HepG2 (cell line): Measurements from ENCODE around the gene NUCB1. TPM values are rescaled to one million over a fixed set of nuclear protein-coding genes. Genes with fewer than 3 reads are reported as not detected.

Experiments used
- CEBPG ChIP-seq: IDR thresholded peaks from 2 replicates; pipeline ENCODE4 v1.6.1; 2016
- IKZF4 ChIP-seq: sonication (generic); formaldehyde crosslinking; IDR thresholded peaks from 2 replicates; pipeline ENCODE4 v1.5.1; 2020; ENCODE audit warnings: borderline replicate concordance, mild to moderate bottlenecking, low read depth, missing genetic modification reagents; ENCODE audit errors: not compliant biosample characterization
- NFRKB ChIP-seq: fragments of 450-650 bp; IDR thresholded peaks from 2 replicates; pipeline ENCODE4 v1.6.1; 2017
- PAWR ChIP-seq: sonication (generic); formaldehyde crosslinking; IDR thresholded peaks from 2 replicates; pipeline ENCODE4 v1.4.0; 2020; ENCODE audit warnings: missing genetic modification reagents, mild to moderate bottlenecking, borderline replicate concordance
- POLR2A ChIP-seq, 2 experiments: IDR thresholded peaks; 2 replicates each; pipeline ENCODE4 v1.6.1; 2011; ENCODE audit warnings: low read depth in 2 of 2, low read length in 2 of 2, mild to moderate bottlenecking in 1 of 2, moderate library complexity in 1 of 2; ENCODE audit not compliant: insufficient read depth in 1 of 2
- REL ChIP-seq: sonication (generic); formaldehyde crosslinking; conservative IDR thresholded peaks from 2 replicates; pipeline ENCODE4 v1.8.0; 2022; ENCODE audit warnings: mild to moderate bottlenecking, missing genetic modification reagents, moderate library complexity
- SYNCRIP ChIP-seq: fragments of 200-400 bp; formaldehyde crosslinking; IDR thresholded peaks from 2 replicates; pipeline ENCODE4 v1.6.1; 2018; ENCODE audit warnings: mild to moderate bottlenecking, low read depth, low read length; ENCODE audit not compliant: insufficient read depth
- TFDP2 ChIP-seq: sonication (generic); formaldehyde crosslinking; IDR thresholded peaks from 2 replicates; pipeline ENCODE4 v1.4.0; 2020; ENCODE audit warnings: missing genetic modification reagents
- THAP11 ChIP-seq: IDR thresholded peaks from 2 replicates; pipeline ENCODE4 v1.6.1; 2016; ENCODE audit warnings: missing biosample characterization, missing genetic modification reagents
- ZC3H13 ChIP-seq: sonication (generic); formaldehyde crosslinking; IDR thresholded peaks from 2 replicates; pipeline ENCODE4 v1.8.1; 2023; ENCODE audit warnings: mild to moderate bottlenecking, missing genetic modification reagents, moderate library complexity
- ZNF160 ChIP-seq: sonication (generic); formaldehyde crosslinking; IDR thresholded peaks from 2 replicates; pipeline ENCODE4 v1.8.0; 2022; ENCODE audit warnings: mild to moderate bottlenecking, inconsistent platforms, missing genetic modification reagents
- ZNF512B ChIP-seq: sonication (generic); formaldehyde crosslinking; IDR thresholded peaks from 2 replicates; pipeline ENCODE4 v1.5.1; 2020; ENCODE audit warnings: missing genetic modification reagents, mild to moderate bottlenecking, borderline replicate concordance
- ZNF672 ChIP-seq: sonication (generic); formaldehyde crosslinking; IDR thresholded peaks from 2 replicates; pipeline ENCODE4 v1.8.1; 2022; ENCODE audit warnings: missing genetic modification reagents
- polyA plus RNA-seq, 8 experiments: library from polyadenylated mRNA; depleted of rRNA in 3 of 8; stranded (reverse) in 7 of 8; unstranded in 1 of 8; fragments of >200 nt; fragmentation: Illumina TruSeq in 4 of 8; extraction: Trizol in 4 of 8; gene quantifications; 2 replicates each; pipeline versions ENCODE4 v1.2.1 to v1.2.3, GENCODE V29; 2011 to 2016; ENCODE audit warnings: low read depth in 4 of 8, missing spikeins in 1 of 8, mixed read lengths in 1 of 8; ENCODE audit not compliant: insufficient read depth in 1 of 8
- total RNA-seq, 5 experiments: library from RNA; depleted of rRNA; stranded (reverse); fragments of >200 nt; fragmentation: Illumina TruSeq; extraction: Trizol; gene quantifications; 2 replicates each; pipeline ENCODE4 v1.2.3, GENCODE V29; 2016; ENCODE audit warnings: low read depth in 1 of 5
- TF ChIP-seq, protein P1 (sequence below): sonication (generic); formaldehyde crosslinking; IDR thresholded peaks from 2 replicates; pipeline ENCODE4 v1.5.1; 2020; ENCODE audit warnings: missing genetic modification reagents, mild to moderate bottlenecking, borderline replicate concordance
- TF ChIP-seq, protein P2 (sequence below): sonication (generic); formaldehyde crosslinking; IDR thresholded peaks from 2 replicates; pipeline ENCODE4 v1.5.0; 2020; ENCODE audit warnings: mild to moderate bottlenecking, missing genetic modification reagents
- TF ChIP-seq, protein P3 (sequence below): sonication (generic); formaldehyde crosslinking; IDR thresholded peaks from 2 replicates; pipeline ENCODE4 v1.5.1; 2020; ENCODE audit warnings: mild to moderate bottlenecking, missing genetic modification reagents, moderate library complexity

The NUCB1 gene
- total and polyA plus RNA-seq, 2 of the 13 experiments (the other 11 are each of a cell fraction or from before 2014, with no cell fraction given) = 82.3 to 106 TPM

DNA sequence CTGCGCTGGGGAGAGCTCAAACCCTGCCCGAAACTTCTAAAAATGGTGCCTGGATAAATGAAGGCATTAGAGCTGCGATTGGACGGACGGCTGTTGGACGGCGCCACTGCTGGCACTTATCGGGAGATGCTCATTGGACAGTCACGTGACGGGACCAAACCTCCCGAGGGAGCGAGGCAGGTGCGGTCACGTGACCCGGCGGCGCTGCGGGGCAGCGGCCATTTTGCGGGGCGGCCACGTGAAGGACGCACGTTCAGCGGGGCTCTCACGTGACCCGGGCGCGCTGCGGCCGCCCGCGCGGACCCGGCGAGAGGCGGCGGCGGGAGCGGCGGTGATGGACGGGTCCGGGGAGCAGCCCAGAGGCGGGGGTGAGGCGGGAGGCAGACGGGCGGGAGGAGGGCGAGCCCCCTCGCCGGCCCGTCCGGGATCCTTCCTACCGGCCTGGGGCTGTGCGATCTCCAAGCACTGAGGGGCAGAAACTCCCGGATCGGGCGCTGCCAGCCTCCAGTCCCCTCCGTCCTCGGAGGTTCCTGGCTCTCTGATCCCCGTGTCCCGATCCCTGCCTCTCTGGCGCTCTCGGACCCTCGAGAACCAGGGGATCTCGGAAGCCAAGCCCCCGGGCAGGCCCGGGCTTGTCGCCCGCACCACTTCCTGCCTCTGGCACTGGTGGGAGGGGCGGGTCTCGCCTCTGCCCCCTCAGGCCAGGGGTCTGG is 54.6 kb downstream of the NUCB1 start, which contains the start of gene BAX (continued):
- TF ChIP-seq PAWR (CRISPR knock-in tag) (no peak), ZC3H13 (CRISPR knock-in tag) (no peak; the same call in 1 of the 2 replicates), THAP11 (CRISPR knock-in tag) (peak; percentile 90), SYNCRIP (no peak), ZNF160 (CRISPR knock-in tag) (peak; percentile 48; the same call in 1 of the 2 replicates), NFRKB (no peak), ZNF512B (no peak), IKZF4 (peak; percentile 72), CEBPG (CRISPR knock-in tag) (no peak), REL (CRISPR knock-in tag) (no peak), POLR2A (IDR thresholded peaks at IDR 0.05; ENCODE audit: insufficient read depth in 1 of 2, low read depth in 2 of 2, low read length in 2 of 2) (peak in 1 of 2 experiments; percentile 69; a peak in 3 of 4 replicates), TFDP2 (CRISPR knock-in tag) (peak; percentile 81), ZNF672 (CRISPR knock-in tag) (no peak)
- TF ChIP-seq, protein P1, sequence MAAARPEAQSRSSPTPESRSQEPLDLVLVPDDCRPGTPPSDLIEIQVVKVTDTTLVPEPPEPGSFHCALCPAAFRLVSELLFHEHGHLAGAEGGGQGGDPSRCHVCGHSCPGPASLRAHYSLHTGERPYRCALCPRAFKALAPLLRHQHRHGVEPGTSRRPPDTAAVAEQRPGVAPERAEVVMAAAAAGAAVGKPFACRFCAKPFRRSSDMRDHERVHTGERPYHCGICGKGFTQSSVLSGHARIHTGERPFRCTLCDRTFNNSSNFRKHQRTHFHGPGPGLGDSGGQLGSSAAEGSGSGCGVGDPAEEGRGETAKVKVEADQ (CRISPR knock-in tag) = peak; percentile 90; the same call in 1 of the 2 replicates
- TF ChIP-seq, protein P2, sequence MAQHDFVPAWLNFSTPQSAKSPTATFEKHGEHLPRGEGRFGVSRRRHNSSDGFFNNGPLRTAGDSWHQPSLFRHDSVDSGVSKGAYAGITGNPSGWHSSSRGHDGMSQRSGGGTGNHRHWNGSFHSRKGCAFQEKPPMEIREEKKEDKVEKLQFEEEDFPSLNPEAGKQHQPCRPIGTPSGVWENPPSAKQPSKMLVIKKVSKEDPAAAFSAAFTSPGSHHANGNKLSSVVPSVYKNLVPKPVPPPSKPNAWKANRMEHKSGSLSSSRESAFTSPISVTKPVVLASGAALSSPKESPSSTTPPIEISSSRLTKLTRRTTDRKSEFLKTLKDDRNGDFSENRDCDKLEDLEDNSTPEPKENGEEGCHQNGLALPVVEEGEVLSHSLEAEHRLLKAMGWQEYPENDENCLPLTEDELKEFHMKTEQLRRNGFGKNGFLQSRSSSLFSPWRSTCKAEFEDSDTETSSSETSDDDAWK (CRISPR knock-in tag) = no peak
- TF ChIP-seq, protein P3, sequence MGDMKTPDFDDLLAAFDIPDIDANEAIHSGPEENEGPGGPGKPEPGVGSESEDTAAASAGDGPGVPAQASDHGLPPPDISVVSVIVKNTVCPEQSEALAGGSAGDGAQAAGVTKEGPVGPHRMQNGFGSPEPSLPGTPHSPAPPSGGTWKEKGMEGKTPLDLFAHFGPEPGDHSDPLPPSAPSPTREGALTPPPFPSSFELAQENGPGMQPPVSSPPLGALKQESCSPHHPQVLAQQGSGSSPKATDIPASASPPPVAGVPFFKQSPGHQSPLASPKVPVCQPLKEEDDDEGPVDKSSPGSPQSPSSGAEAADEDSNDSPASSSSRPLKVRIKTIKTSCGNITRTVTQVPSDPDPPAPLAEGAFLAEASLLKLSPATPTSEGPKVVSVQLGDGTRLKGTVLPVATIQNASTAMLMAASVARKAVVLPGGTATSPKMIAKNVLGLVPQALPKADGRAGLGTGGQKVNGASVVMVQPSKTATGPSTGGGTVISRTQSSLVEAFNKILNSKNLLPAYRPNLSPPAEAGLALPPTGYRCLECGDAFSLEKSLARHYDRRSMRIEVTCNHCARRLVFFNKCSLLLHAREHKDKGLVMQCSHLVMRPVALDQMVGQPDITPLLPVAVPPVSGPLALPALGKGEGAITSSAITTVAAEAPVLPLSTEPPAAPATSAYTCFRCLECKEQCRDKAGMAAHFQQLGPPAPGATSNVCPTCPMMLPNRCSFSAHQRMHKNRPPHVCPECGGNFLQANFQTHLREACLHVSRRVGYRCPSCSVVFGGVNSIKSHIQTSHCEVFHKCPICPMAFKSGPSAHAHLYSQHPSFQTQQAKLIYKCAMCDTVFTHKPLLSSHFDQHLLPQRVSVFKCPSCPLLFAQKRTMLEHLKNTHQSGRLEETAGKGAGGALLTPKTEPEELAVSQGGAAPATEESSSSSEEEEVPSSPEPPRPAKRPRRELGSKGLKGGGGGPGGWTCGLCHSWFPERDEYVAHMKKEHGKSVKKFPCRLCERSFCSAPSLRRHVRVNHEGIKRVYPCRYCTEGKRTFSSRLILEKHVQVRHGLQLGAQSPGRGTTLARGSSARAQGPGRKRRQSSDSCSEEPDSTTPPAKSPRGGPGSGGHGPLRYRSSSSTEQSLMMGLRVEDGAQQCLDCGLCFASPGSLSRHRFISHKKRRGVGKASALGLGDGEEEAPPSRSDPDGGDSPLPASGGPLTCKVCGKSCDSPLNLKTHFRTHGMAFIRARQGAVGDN (CRISPR knock-in tag) = peak; percentile 89
